ENCODE measurements around the gene GBGT1.

The GBGT1 gene

DNA sequence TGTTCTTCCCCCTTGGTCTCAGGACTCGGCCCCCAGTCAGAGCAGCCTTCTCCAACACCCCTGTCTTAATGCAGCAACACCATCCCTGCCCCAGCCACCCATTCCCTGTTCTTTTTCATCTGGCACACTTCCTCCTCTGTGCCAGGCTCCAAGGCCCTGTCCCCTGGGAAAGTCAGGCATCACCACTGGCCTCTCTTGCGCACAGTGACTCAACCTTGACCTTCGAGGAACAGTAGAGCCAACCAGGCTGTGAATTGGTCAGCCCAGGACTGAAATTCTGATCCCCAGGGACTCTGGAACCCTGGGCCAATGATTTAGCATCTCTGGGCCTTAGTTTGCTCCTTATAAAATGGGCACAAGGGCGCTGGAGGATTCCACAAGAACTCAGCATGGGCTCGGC lies 32.2 kb downstream of the GBGT1 start:
- Histone ChIP-seq H3K27me3 (ENCODE audit: low read length) (no peaks in the 10 kb centered on the region), H3F3A (ENCODE audit: insufficient read depth) (no peaks in the 10 kb centered on the region), H3K4me3 (ENCODE audit: insufficient read depth, low read length, poor library complexity, severe bottlenecking) (no peak overlapping the region), H3K9ac (ENCODE audit: low read length) (no peak overlapping the region), H3K9me3 (ENCODE audit: insufficient read depth, low read length) (no peaks in the 10 kb centered on the region), H3K79me2 (ENCODE audit: insufficient read depth, low read length) (no peaks in the 10 kb centered on the region; the same call in 1 of the 2 replicates), H3K9me2 (replicated peaks; ENCODE audit: insufficient read depth, low read length) (no peaks in the 10 kb centered on the region), H3K27ac (ENCODE audit: low read depth, low read length) (no peak overlapping the region), H3K4me2 (ENCODE audit: low read depth, low read length, poor library complexity, severe bottlenecking) (no peak overlapping the region), H2AFZ (ENCODE audit: low read depth, low read length, severe bottlenecking) (no peak overlapping the region), H3K36me3 (ENCODE audit: low read length) (no peaks in the 10 kb centered on the region), H4K20me1 (ENCODE audit: low read depth, low read length) (no peaks in the 10 kb centered on the region; the same call in 1 of the 2 replicates)
- TF ChIP-seq, protein P1, sequence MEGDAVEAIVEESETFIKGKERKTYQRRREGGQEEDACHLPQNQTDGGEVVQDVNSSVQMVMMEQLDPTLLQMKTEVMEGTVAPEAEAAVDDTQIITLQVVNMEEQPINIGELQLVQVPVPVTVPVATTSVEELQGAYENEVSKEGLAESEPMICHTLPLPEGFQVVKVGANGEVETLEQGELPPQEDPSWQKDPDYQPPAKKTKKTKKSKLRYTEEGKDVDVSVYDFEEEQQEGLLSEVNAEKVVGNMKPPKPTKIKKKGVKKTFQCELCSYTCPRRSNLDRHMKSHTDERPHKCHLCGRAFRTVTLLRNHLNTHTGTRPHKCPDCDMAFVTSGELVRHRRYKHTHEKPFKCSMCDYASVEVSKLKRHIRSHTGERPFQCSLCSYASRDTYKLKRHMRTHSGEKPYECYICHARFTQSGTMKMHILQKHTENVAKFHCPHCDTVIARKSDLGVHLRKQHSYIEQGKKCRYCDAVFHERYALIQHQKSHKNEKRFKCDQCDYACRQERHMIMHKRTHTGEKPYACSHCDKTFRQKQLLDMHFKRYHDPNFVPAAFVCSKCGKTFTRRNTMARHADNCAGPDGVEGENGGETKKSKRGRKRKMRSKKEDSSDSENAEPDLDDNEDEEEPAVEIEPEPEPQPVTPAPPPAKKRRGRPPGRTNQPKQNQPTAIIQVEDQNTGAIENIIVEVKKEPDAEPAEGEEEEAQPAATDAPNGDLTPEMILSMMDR (IDR thresholded peaks at IDR 0.05; ENCODE audit: insufficient read depth, low read length, poor library complexity, severe bottlenecking) = no peak

DNA sequence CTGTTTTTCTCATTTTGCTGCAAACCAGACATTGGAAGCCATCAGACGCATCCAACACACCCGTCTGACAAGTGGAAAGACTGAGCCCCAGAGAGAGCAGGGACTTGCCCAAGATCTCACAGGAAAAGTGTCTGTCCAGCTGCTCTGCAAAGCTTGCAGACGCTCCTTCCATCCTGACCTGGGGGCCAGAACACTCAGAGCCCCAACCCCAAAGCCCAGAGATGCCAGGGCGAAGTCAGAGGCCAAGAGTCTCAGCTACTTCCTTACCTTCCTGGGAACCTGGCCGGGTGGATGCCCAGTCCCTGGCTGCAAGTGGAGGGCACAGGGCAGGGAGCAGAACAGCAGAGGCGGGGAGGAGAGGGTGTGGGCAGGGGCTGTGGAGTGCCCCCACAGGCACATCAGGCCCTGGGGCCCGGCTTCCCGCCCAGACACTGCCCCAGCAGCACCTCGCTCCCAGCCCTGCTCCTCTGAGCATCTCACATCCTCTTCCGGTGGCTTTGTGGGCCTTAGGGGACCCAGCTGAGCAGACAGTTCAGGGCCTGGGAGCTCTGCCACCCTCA lies 32.9 kb downstream of the GBGT1 start:
- Histone ChIP-seq H3K9me3 (ENCODE audit: insufficient read depth, low read length) (no peaks in the 10 kb centered on the region), H3K79me2 (ENCODE audit: insufficient read depth, low read length) (no peaks in the 10 kb centered on the region; the same call in 1 of the 2 replicates), H3K36me3 (ENCODE audit: low read length) (no peaks in the 10 kb centered on the region), H3K27me3 (ENCODE audit: low read length) (no peaks in the 10 kb centered on the region), H3K9me2 (replicated peaks; ENCODE audit: insufficient read depth, low read length) (no peaks in the 10 kb centered on the region), H2AFZ (ENCODE audit: low read depth, low read length, severe bottlenecking) (no peak overlapping the region), H3K4me2 (ENCODE audit: low read depth, low read length, poor library complexity, severe bottlenecking) (no peak overlapping the region), H3F3A (ENCODE audit: insufficient read depth) (no peaks in the 10 kb centered on the region), H3K9ac (ENCODE audit: low read length) (no peak overlapping the region), H3K27ac (ENCODE audit: low read depth, low read length) (no peak overlapping the region), H4K20me1 (ENCODE audit: low read depth, low read length) (no peaks in the 10 kb centered on the region; the same call in 1 of the 2 replicates), H3K4me3 (ENCODE audit: insufficient read depth, low read length, poor library complexity, severe bottlenecking) (no peak overlapping the region)
- TF ChIP-seq, protein P1 (IDR thresholded peaks at IDR 0.05; ENCODE audit: insufficient read depth, low read length, poor library complexity, severe bottlenecking) = no peak
- TF ChIP-seq EZH2phosphoT487 (conservative IDR thresholded peaks at IDR 0.05; ENCODE audit: low read length) = no peak

DNA sequence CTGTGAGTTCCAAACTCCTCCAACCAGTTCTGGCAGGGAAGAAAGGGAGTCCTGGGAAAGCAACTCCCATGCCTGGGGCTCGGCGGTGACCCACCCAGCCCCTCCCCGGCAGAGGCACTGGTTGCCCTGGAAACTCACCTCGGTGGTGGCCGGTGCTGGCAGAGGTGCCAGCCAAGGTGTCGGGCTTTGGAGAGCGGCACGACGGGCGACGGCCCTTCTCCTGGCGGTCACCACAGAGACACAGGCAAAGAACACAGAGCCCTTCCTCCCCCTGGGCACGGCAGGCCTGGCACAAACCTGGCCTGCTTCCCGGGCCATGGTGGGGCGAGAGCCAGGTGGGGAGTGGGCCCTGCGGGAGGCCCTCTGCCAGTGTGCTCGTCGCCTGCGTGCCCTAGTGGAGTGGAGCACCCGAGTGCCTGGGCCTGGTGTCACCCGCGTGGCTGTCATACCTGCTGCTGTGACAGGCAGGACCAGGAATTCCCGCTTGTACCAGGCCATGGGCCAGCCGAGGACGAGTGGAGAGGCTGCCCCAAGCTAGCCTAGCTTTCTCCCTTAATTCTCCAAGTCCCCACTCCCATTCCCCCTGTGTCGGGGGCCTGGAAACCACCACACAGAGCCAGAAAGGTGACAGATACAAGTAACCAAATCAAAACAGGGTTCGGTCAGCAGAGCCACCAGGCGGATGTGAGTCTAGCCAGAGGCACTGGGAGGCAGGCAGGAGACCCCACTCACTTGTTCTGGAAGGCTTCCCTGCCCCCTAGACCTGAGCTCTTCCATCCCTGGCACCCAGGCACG lies 34.5 kb downstream of the GBGT1 start:
- TF ChIP-seq, protein P1 (IDR thresholded peaks at IDR 0.05; ENCODE audit: insufficient read depth, low read length, poor library complexity, severe bottlenecking) = no peak
- no peak for TF ChIP-seq EZH2phosphoT487 (conservative IDR thresholded peaks at IDR 0.05; ENCODE audit: low read length)
- no peak overlapping the region for H3K27ac ChIP-seq (ENCODE audit: low read depth, low read length)

More for the DNA sequence above, 34.5 kb downstream of the GBGT1 start:
- Histone ChIP-seq H3F3A (ENCODE audit: insufficient read depth) (no peaks in the 10 kb centered on the region), H3K27me3 (ENCODE audit: low read length) (no peaks in the 10 kb centered on the region), H3K36me3 (ENCODE audit: low read length) (no peaks in the 10 kb centered on the region), H3K9me3 (ENCODE audit: insufficient read depth, low read length) (no peaks in the 10 kb centered on the region), H3K4me3 (ENCODE audit: insufficient read depth, low read length, poor library complexity, severe bottlenecking) (no peak overlapping the region), H4K20me1 (ENCODE audit: low read depth, low read length) (no peaks in the 10 kb centered on the region; the same call in 1 of the 2 replicates), H3K9ac (ENCODE audit: low read length) (no peak overlapping the region), H3K9me2 (replicated peaks; ENCODE audit: insufficient read depth, low read length) (no peaks in the 10 kb centered on the region), H2AFZ (ENCODE audit: low read depth, low read length, severe bottlenecking) (no peak overlapping the region), H3K79me2 (ENCODE audit: insufficient read depth, low read length) (no peaks in the 10 kb centered on the region; the same call in 1 of the 2 replicates), H3K4me2 (ENCODE audit: low read depth, low read length, poor library complexity, severe bottlenecking) (no peak overlapping the region)

Measured in SU-DHL-6 (cell line).